Stimulated activated CD8-positive, alpha-beta memory T cell treated with anti-CD3 and anti-CD28 coated beads, Interleukin-7, amount 100 ng/mL, for 48 hours (primary cell): ENCODE results near the gene STXBP5.
"Not testable (repeated sequence)": the region's sequence is repeated elsewhere in the genome, so short reads cannot be mapped to it uniquely, and the experiment has no call there.

ENCODE experiments used
- DNase-seq, 2 donors: peaks; one replicate each; pipeline ENCODE4 v3.0.0-alpha.2; 2020; ENCODE audit warnings: low read depth in 1 of 2; ENCODE audit errors: extremely low read depth in 1 of 2

The STXBP5 gene

DNA sequence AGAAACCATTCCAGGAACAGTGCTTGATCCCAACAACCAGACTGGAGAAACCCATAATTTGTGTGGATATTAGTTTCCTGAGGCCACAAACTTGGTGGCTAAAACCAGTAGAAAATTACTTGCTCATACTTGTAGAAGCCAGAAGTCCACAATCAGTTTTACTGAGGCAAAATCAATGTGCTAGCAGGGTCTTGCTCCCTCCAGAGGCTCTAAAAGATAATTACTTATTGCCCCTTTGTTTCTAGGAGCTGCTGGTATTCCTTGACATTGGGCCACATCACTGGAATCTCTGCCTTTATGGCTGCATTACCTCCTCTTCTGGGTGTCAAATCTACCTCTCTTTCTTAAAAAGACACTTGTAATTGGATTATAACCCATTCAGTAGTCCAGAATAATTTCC is 162.1 kb downstream of the STXBP5 start:
- no peak for DNase-seq

DNA sequence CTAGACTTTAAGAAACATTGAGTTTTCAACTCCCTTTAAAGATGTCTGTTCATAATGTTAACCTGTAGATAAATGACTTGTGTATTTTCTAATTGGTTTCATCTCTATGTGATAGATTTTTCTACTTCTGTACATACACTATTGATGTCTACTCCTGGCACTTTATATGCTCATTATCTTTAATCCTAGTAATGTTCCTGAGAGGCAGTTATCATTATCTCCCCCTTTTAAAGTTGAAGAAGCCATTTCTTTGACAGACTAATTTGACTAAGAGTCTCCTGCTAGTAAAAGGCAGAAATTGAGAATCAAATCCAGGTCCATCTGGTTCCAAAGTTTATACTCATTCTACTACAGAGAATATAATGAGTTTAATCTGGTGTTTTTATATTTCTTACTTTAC is 167.1 kb downstream of the STXBP5 start:
- no peak for DNase-seq

DNA sequence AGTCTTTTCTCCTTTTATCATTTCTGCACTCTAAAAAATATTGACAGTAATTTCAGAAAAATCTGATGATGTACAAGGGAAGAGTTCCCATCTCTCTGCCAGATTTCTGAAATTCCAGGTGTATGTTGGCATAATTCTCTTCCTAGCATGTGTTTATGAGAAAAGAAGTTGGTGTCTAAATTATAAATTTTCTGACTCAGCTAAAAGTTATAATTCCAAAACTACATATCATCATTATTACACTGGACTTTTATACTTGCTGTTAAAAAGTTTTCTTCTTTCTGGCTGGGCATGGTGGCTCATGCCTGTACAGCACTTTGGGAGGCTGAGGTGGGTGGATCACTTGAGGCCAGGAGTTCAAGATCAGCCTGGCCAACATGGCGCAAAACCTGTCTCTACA is 168.6 kb downstream of the STXBP5 start:
- no peak for DNase-seq

DNA sequence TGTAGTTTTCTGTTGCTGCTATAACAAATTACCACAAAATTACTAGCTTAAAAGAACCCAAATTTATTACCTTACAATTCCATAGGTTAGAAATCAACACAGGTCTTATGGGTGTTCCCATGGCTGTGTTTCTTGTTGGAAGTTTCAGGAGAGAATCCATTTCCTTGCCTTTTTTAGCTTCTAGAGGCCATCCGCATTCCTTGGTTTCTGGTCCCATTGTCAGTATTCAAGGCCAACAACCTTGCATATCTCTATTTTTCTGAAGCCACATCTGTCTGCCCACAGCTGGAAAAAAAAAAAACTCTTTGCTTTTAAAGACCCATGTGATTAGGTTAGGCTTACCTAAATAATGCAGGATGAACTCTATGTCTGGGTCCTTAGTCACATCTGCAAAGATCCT is 174.6 kb downstream of the STXBP5 start:
- DNase-seq, result no peak

DNA sequence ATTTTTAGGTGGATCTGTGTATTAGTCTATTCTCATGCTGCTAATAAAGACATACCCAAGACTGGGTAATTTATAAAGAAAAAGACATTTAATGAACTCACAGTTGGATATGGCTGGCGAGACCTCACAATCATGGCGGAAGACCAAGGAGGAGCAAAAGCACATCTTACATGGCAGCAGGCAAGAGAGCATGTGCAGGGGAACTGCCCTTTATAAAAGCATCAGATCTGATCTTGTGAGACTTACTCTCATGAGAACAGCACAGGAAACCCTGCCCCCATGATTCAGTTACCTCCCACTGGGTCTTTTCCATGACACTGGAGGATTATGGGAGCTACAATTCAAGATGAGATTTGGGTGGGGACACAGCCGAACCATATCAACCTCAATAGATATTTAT is 176.6 kb downstream of the STXBP5 start:
- not testable (repeated sequence) for DNase-seq

DNA sequence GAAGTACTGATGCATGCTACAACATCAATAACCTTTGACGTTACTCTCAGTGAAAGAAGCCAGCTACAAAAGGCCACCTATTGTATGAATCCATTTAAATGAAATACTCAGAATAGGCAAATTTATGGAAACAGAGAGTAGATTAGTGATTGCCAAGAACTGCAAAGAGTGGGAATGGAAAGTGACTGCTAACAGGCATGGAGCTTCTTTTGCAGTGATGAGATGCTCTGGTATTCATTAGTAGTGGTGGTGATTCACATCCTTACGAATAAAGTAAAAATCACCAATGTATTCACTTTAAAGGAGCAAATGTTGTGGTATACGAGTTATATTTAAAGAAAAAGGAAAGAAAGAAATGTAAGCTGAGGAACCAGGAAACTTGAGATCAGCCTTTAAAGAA is 177.5 kb downstream of the STXBP5 start:
- DNase-seq, result no peak

DNA sequence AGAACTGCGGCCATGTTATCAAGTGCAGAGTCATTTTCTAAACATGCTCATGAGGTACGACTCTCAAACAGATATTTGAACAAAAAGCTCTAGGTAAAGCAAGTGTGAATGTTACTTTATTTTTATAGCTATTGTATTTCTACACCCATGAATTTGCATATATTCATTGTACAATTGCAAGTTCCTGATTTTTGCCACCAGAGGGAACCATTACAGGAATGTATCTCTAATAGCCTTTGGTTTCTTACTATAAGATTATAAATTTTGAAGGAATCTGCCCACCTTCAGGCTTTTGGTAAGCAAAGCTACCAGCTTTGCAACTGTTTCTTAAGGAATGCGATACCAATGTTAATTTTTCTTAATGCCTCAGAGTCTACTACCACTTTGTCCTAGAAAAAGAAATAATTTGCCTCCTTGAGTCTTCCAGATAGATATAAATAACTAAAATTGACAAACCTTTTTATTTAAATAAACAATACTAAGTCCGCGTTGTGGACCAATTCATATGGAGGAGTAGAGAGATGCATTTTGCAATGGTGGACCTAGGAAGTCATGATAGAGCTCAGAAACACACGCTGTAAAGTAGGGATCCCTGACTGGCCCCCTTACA is 178.8 kb downstream of the STXBP5 start:
- no peak for DNase-seq

DNA sequence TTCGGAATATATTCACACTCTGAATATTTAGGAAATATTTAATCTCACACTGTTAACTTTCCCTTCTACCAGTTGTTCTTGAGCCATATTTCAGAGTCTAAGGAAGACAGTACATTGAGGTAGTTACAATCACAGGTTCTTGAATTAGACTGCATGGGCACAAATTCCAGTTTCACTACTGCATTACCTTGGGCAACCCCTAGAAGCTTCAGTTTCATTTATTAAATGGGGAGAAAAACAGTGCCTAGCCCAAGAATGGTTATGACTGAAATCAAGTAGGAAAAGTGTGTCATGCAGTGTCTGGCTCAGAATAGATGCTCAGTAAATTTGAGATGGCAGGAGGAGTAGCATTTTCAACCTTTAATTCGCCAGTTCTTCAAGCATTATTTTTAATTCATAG is 179.8 kb downstream of the STXBP5 start:
- DNase-seq, result no peak

DNA sequence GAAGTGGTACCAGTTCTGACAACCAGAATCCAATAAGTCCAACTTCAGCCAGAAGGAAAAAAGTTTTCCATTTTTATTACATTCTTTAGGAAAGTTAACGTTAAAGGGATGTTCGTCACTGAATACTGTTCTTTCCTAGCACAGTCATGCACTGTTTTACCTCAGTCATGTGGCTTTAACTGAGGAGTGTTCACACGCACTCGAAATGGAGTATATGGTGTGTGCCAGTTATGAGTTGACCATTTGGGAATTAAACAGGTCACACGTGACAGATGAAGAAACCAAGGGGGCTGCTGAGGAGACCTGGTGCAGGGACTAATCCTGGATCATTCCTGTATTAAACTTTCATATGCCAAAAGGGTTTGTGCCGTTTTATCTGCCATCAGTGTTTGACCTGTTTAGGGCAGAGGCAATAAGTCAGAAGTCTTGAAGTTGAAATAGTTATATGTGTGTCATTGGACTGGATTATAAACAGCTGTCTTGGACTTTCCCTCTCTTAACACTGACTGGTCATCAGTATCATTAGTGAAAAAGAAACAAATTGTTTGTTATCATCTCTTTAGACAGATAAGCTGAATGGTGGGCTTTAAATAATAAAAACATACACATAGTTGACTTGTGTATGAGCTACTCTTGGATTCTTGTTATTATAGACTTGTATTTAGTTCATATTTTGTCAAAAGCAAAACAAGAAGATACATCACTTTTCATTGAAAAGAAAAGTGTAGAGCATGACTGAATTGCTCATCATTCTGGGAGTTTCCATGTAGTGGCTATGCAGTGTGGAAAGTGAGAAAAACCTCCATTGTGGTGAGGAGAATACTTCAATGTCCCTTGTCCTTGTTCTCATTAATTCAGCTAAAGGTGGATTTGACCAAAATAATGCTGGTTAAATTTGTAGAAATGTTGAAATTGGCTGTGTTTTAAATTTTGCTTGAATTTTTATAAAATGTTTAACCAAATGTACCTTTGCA is 180.8 kb downstream of the STXBP5 start:
- no peak for DNase-seq

DNA sequence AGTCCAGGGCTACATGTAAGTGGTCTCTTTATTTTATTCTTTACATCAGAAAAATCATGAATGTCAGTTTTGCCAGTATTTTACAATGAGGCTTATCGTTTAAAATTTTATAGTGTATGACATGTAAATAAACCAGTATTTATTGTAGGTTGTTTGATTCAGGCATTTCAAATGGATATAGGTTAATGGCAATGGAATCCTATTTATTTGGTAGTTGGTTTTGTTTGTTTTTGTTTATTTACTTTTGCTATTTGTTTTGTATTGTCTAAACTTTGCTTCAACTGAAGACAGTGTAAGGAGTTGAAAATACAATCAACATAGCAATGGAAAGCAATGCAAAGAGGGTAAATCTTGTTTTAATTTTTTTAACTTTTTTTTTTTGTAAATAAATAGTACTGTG is 185.2 kb downstream of the STXBP5 start:
- no peak for DNase-seq

DNA sequence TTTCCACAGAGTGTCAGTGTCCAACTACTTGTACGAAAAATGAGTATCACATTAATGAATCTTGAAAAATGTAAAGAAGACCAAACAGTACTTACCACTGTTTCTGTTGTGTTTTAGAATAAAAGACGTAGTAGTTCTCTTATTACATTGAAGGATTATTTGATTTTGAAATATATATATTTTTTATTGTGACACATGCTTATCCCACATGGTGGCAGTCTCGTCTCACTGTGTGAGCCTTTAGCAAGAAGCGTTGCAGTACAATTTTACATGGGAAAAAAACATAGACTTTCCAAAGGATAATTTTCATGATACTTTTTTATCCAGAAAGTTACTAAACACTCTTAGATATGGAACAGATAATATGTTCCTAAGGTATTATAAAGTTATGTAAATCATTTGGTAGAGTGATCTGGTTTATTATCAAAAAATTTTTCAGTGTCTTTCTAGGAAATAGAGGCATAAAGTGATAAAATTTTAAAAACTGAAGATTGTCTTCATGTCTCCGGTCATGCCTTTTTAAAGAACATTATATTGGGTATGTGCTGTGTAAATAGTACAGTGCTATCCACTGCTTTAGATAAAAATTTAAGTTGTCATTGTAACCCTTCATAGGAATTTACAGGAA is 186.8 kb downstream of the STXBP5 start:
- DNase-seq, result no peak

DNA sequence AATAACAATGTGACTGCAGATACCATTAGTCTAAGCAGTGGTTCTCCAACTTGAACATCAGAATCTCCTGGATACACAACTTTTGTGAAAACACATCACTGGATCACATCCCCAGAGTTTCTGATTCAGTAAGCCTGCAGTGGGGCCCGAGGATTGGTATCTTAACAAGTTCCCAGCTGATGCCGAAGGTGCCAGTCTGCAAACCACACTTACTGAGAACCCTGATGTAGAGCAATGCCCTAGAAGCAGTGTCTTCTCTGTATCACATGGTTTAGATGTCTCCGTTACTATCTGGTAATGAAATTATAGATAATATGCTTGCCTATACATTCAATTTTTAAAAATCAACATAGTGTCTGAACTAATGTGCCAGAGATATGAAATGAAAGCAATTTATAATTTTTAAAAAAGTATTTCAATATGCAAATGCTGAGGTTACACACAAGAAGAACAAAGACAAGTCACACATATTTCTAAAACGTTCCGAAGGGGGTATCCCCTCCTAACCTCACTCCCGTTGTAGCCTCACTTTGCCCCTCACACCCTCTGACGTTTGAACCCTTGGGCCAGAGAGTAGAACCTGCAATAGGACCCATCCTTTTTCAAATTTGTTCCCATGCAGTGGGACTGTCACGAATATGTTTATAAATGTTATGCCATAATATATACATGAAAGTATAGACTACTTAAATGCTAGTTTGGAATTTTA is 188.9 kb downstream of the STXBP5 start:
- DNase-seq, result no peak

DNA sequence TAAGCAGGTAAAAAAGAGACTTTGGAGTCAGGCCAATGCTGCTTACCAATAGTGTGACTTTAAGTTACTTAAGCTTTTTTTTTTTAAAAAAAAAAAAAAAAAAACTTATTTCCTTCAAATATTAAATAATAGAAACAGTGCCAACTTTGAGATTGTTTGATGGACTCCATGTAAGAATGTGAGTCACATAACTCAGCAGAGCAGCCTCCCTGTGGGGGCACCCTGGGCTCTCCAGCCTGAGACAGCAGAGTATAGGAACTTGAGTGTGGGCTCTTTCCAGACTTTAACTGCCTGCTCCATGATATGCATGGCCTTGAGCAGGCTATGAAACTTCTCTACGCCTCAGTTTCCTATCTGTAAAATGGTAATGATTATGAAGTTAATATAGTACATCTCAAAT is 190.9 kb downstream of the STXBP5 start:
- DNase-seq, result no peak

DNA sequence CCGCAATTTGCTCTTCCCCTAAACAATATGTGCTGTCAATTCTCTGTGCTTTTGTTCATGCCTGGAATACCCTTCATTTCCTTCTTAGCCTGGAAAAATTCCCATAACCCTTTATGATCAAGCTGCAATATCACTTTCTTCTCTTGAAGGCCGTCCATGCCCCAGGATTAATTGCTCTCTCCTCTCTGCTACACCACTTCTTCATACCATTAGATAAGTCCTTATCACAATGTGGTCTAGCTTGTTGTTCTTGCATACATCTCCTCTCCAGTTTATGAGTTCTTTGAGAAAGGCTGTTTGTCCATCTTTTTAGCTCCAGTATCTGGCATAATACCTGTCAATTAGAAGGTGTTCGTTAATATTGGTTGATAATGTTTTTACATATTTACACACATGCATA is 193.1 kb downstream of the STXBP5 start:
- no peak for DNase-seq

DNA sequence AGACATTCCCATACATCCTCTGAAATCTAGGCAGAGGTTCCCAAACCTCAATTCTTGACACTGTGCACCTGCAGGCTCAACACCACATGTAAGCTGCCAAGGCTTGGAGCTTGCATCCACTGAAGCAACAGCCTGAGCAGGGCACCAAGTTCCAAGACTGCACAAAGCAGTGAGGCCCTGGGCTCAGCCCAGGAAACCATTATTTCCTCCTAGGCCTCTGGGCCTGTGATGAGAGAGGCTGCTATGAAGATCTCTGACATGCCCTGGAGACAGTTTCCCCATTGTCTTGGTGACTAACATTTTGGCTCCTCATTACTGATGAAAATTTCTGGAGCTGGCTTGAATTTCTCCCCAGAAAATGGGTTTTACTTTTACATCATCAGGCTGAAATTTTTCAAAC is 196.8 kb downstream of the STXBP5 start:
- DNase-seq, result no peak

DNA sequence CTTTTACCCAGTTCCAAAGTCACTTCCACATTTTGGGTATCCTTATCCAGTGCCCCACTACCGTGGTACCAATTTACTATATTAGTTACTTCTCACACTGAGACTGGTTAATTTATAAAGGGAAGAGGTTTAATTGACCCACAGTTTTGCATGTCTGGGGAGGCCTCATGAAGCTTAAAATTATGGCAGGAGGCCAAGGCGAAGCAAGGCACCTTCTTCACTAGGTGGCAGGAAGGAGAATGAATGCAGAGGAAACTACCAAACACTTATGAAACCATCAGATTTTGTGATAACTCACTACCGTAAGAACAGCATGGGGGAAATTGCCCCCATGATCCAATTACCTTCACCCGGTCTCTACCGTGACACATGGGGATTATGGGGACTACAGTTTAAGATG is 197.6 kb downstream of the STXBP5 start:
- no peak for DNase-seq

DNA sequence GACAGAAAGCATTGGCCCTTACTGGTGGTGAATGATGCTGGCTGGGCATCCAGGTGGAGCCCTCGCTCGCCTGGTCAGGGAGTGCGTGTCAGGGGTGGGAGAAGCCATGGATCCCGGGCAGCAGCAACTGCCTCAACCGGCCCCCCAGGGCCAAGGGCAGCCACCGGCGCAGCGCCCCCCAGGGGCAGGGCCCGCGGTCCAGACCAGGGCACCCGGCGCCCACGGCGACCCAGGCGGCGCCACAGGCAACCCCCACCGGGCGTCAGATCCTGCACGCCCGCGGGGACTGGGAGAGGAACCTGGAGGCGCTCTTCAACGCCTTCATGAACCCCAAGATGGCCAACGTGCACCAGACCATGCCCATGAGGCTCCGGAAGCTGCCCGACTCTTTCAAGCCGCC is 202.6 kb downstream of the STXBP5 start:
- no peak for DNase-seq

DNA sequence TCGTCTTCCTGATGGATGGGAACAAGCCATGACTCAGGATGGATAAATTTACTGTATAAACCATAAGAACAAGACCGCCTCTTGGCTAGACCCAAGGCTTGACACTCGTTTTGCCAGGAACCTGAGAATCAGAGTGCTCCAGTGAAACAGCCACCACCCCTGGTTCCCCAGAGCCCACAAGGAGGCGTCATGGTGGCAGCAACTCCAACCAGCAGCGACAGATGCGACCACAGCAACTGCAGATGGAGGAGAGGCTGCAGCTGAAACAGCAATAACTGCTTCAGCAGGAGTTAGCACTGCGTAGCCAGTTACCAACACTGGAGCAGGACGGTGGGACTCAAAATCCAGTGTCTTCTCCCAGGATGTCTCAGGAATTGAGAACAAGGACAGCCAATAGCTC is 203.4 kb downstream of the STXBP5 start:
- DNase-seq, result no peak

DNA sequence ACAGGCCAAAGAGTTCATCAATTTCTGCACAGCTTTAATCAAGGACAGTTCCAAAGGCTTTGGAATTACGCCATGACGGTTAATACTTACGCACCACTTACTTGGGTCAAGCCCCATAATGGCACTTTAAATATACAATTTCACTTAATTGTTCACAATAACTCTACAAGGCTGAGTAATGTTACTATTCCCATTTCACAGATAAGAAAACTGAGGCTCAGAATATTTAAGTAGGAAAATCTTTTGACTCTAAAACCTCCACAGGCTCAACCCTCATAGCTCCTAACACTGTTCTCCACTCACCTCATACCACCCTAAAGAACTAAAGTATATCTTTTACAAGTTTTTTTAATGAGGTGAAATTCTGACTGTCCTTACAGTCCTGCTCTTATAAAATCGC is 212.4 kb downstream of the STXBP5 start:
- DNase-seq, result no peak

DNA sequence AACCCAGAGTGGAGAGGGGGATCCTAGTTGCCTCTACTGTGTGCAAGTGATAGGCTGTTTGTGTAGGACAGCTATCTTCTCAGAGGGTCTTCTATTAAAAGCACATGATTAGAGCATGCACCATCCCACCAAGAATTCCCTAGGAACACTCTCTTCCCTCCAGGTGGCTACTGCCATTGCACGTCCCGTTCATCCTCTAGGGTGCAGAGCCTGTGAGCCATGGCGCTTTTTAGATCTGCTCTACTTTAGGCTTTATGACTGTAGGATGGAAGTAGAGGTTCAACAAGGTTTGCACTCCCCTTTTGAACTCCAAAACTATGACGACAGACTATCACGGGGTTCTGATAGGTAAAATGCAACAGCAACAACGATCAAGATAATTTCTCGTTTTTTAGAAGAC is 213.7 kb downstream of the STXBP5 start:
- DNase-seq, result no peak

DNA sequence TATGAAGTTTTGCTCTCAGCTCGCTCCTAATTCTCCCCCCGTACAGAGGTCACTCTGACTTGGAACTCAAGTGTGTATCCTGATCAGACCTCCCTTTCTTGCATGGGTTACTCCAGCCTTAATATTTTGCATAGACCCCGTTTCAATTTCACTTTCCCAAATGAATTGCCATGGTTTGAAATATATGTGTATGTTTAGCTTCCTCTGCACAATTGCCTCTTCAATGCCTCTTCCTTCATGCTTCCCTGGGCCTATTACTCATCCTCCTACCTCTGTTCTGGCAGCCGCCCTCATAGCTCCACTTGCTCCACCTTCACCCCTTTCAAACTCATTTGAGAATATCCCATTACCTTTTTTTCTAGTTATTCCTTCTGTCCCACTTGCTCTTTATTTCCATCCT is 214.3 kb downstream of the STXBP5 start:
- DNase-seq, result no peak
